Activated CD8-positive, alpha-beta memory T cell treated with anti-CD3 and anti-CD28 coated beads, Interleukin-2, amount 10 ng/mL, durations not matched to agents 7 days and 5 days (primary cell): ENCODE results near the gene DGKB. TPM values are rescaled to one million over a fixed set of nuclear protein-coding genes. Genes with fewer than 3 reads are reported as not detected.

Experiments used
- ATAC-seq: fragments of 150-1000 bp; cut with Tn5 transposase; one replicate; pipeline ENCODE4 v1.10.0; 2021; ENCODE audit warnings: moderate library complexity
- CTCF ChIA-PET: fragments of 350-600 bp; sonication (Branson Sonifier 250); formaldehyde crosslinking; loops from one replicate; lab custom pipeline; 2021; ENCODE audit warnings: antibody characterized with exemption; lab: Charles Lee
- DNase-seq: peaks from one replicate; pipeline ENCODE4 v3.0.0-alpha.2; 2020
- H3K27ac Mint-ChIP-seq: one replicate; pipeline ENCODE4 v1.8.0; 2021; ENCODE audit warnings: mild to moderate bottlenecking, mixed read lengths
- H3K27me3 Mint-ChIP-seq: one replicate; pipeline ENCODE4 v1.8.0; 2021; ENCODE audit warnings: mixed read lengths
- H3K36me3 Mint-ChIP-seq: one replicate; pipeline ENCODE4 v1.8.0; 2021; ENCODE audit warnings: mild to moderate bottlenecking, mixed read lengths
- H3K4me1 Mint-ChIP-seq: one replicate; pipeline ENCODE4 v1.8.0; 2021; ENCODE audit warnings: mixed read lengths
- H3K4me3 Mint-ChIP-seq: one replicate; pipeline ENCODE4 v1.8.0; 2021; ENCODE audit warnings: mild to moderate bottlenecking, moderate library complexity, mixed read lengths
- H3K9me3 Mint-ChIP-seq: one replicate; pipeline ENCODE4 v1.8.0; 2022; ENCODE audit warnings: low read depth, mixed read lengths
- total RNA-seq, 2 experiments: library from RNA; stranded (reverse); gene quantifications; one replicate each; pipeline ENCODE4 v1.2.3, GENCODE V29; 2021

The DGKB gene
- total RNA-seq, 2 experiments from 2014 or later: not detected

GRCh38 chr7:14449291-14449690, 453.3 kb downstream of the DGKB start:
- CTCF ChIA-PET: no interaction called here

GRCh38 chr7:14446829-14447228, 455.7 kb downstream of the DGKB start:
- ATAC-seq: no peak
- H3K4me1 Mint-ChIP-seq: peaks cover 6% of the 10 kb centered on the region
- CTCF ChIA-PET: interaction anchor here (0.9 kb wide), 1 partner anchor 10 kb away, joined by 3 read pairs; no protein-coding TSS in a partner anchor
- DNase-seq: no peak
- no peaks in the 10 kb centered on the region for H3K9me3 Mint-ChIP-seq
- H3K27ac Mint-ChIP-seq: no peak overlapping the region
- no peaks in the 10 kb centered on the region for H3K36me3 Mint-ChIP-seq
- no peak overlapping the region for H3K4me3 Mint-ChIP-seq
- no peaks in the 10 kb centered on the region for H3K27me3 Mint-ChIP-seq

More at GRCh38 chr7:14449291-14449690, 453.3 kb downstream of the DGKB start:
- Mint-ChIP-seq H3K36me3 (no peaks in the 10 kb centered on the region), H3K4me1 (peaks cover 6% of the 10 kb centered on the region), H3K27ac (no peak overlapping the region), H3K27me3 (no peaks in the 10 kb centered on the region), H3K4me3 (no peak overlapping the region), H3K9me3 (no peaks in the 10 kb centered on the region)
- DNase-seq (no peak), ATAC-seq (no peak)

GRCh38 chr7:14446219-14446618, 456.3 kb downstream of the DGKB start:
- ATAC-seq (no peak), DNase-seq (no peak)
- CTCF ChIA-PET: interaction anchor here (0.9 kb wide), 1 partner anchor 11 kb away, joined by 3 read pairs; no protein-coding TSS in a partner anchor
- Mint-ChIP-seq H3K4me1 (peaks cover 6% of the 10 kb centered on the region), H3K27me3 (no peaks in the 10 kb centered on the region), H3K9me3 (no peaks in the 10 kb centered on the region), H3K36me3 (no peaks in the 10 kb centered on the region), H3K4me3 (no peak overlapping the region), H3K27ac (no peak overlapping the region)

- ATAC-seq: no peak
- Mint-ChIP-seq H3K4me1 (no peaks in the 10 kb centered on the region), H3K4me3 (no peak overlapping the region), H3K27ac (no peak overlapping the region), H3K27me3 (no peaks in the 10 kb centered on the region), H3K36me3 (no peaks in the 10 kb centered on the region), H3K9me3 (no peaks in the 10 kb centered on the region)
- CTCF ChIA-PET: no interaction called here
- DNase-seq: no peak
Observed at GRCh38 chr7:14438366-14438765, 464.2 kb downstream of the DGKB start.

- Mint-ChIP-seq H3K27ac (no peak overlapping the region), H3K4me1 (no peaks in the 10 kb centered on the region), H3K4me3 (no peak overlapping the region), H3K36me3 (no peaks in the 10 kb centered on the region), H3K27me3 (no peaks in the 10 kb centered on the region), H3K9me3 (no peaks in the 10 kb centered on the region)
- no peak for DNase-seq
- no peak for ATAC-seq
- CTCF ChIA-PET: no interaction called here
Observed at GRCh38 chr7:14436878-14437277, 465.7 kb downstream of the DGKB start.

- no peaks in the 10 kb centered on the region for H3K4me1 Mint-ChIP-seq
- no peak for DNase-seq
- H3K4me3 Mint-ChIP-seq: no peak overlapping the region
- H3K36me3 Mint-ChIP-seq: no peaks in the 10 kb centered on the region
- no peak overlapping the region for H3K27ac Mint-ChIP-seq
- ATAC-seq: no peak
- peaks cover 3% of the 10 kb centered on the region for H3K9me3 Mint-ChIP-seq
- H3K27me3 Mint-ChIP-seq: no peaks in the 10 kb centered on the region
- CTCF ChIA-PET: no interaction called here
Observed at GRCh38 chr7:14432924-14433323, 469.6 kb downstream of the DGKB start.

- no peak for DNase-seq
- Mint-ChIP-seq H3K27ac (no peak overlapping the region), H3K36me3 (no peaks in the 10 kb centered on the region), H3K27me3 (no peaks in the 10 kb centered on the region), H3K4me3 (no peak overlapping the region), H3K9me3 (peaks cover 3% of the 10 kb centered on the region), H3K4me1 (no peaks in the 10 kb centered on the region)
- CTCF ChIA-PET: no interaction called here
- no peak for ATAC-seq
Observed at GRCh38 chr7:14430926-14431325, 471.6 kb downstream of the DGKB start.

- Mint-ChIP-seq H3K36me3 (no peaks in the 10 kb centered on the region), H3K27me3 (no peaks in the 10 kb centered on the region), H3K4me1 (no peaks in the 10 kb centered on the region)
Observed at GRCh38 chr7:14425559-14425958, 477.0 kb downstream of the DGKB start.

GRCh38 chr7:14424675-14425074, 477.9 kb downstream of the DGKB start:
- H3K27ac Mint-ChIP-seq: no peak overlapping the region
- peaks cover 3% of the 10 kb centered on the region for H3K9me3 Mint-ChIP-seq
- ATAC-seq: no peak
- no peaks in the 10 kb centered on the region for H3K4me1 Mint-ChIP-seq
- no peak for DNase-seq
- no peaks in the 10 kb centered on the region for H3K27me3 Mint-ChIP-seq
- CTCF ChIA-PET: no interaction called here
- no peaks in the 10 kb centered on the region for H3K36me3 Mint-ChIP-seq
- no peak overlapping the region for H3K4me3 Mint-ChIP-seq

More at GRCh38 chr7:14425559-14425958, 477.0 kb downstream of the DGKB start:
- no peak for ATAC-seq
- no peak overlapping the region for H3K4me3 Mint-ChIP-seq
- CTCF ChIA-PET: no interaction called here
- no peak overlapping the region for H3K27ac Mint-ChIP-seq
- DNase-seq: no peak
- H3K9me3 Mint-ChIP-seq: peaks cover 3% of the 10 kb centered on the region

- Mint-ChIP-seq H3K4me3 (no peak overlapping the region), H3K36me3 (no peaks in the 10 kb centered on the region), H3K27ac (no peak overlapping the region), H3K27me3 (no peaks in the 10 kb centered on the region), H3K4me1 (no peaks in the 10 kb centered on the region), H3K9me3 (no peaks in the 10 kb centered on the region)
- ATAC-seq: no peak
- no peak for DNase-seq
- CTCF ChIA-PET: no interaction called here
Observed at GRCh38 chr7:14420768-14421167, 481.8 kb downstream of the DGKB start.

- Mint-ChIP-seq H3K4me3 (no peak overlapping the region), H3K27me3 (no peaks in the 10 kb centered on the region), H3K36me3 (no peaks in the 10 kb centered on the region), H3K9me3 (no peaks in the 10 kb centered on the region), H3K27ac (no peak overlapping the region), H3K4me1 (no peaks in the 10 kb centered on the region)
- CTCF ChIA-PET: no interaction called here
- ATAC-seq: no peak
- no peak for DNase-seq
Observed at GRCh38 chr7:14419531-14419930, 483.0 kb downstream of the DGKB start.

GRCh38 chr7:14418633-14419032, 483.9 kb downstream of the DGKB start:
- CTCF ChIA-PET: no interaction called here
- DNase-seq (no peak), ATAC-seq (no peak)
- Mint-ChIP-seq H3K27ac (no peak overlapping the region), H3K36me3 (no peaks in the 10 kb centered on the region), H3K9me3 (no peaks in the 10 kb centered on the region), H3K27me3 (no peaks in the 10 kb centered on the region), H3K4me3 (no peak overlapping the region), H3K4me1 (no peaks in the 10 kb centered on the region)

GRCh38 chr7:14414274-14414986, 488.1 kb downstream of the DGKB start:
- no peak overlapping the region for H3K27ac Mint-ChIP-seq
- H3K27me3 Mint-ChIP-seq: no peaks in the 10 kb centered on the region
- no peak for ATAC-seq
- DNase-seq: no peak
- H3K9me3 Mint-ChIP-seq: no peaks in the 10 kb centered on the region
- no peak overlapping the region for H3K4me3 Mint-ChIP-seq
- CTCF ChIA-PET: no interaction called here
- H3K36me3 Mint-ChIP-seq: no peaks in the 10 kb centered on the region
- no peaks in the 10 kb centered on the region for H3K4me1 Mint-ChIP-seq

- ATAC-seq: no peak
- DNase-seq: no peak
- H3K36me3 Mint-ChIP-seq: no peaks in the 10 kb centered on the region
- H3K4me1 Mint-ChIP-seq: no peaks in the 10 kb centered on the region
- H3K9me3 Mint-ChIP-seq: no peaks in the 10 kb centered on the region
- CTCF ChIA-PET: no interaction called here
- no peak overlapping the region for H3K27ac Mint-ChIP-seq
- no peaks in the 10 kb centered on the region for H3K27me3 Mint-ChIP-seq
- no peak overlapping the region for H3K4me3 Mint-ChIP-seq
Observed at GRCh38 chr7:14407246-14408015, 495.1 kb downstream of the DGKB start.
